ENCODE data around the gene SNRPB2.

The SNRPB2 gene

DNA sequence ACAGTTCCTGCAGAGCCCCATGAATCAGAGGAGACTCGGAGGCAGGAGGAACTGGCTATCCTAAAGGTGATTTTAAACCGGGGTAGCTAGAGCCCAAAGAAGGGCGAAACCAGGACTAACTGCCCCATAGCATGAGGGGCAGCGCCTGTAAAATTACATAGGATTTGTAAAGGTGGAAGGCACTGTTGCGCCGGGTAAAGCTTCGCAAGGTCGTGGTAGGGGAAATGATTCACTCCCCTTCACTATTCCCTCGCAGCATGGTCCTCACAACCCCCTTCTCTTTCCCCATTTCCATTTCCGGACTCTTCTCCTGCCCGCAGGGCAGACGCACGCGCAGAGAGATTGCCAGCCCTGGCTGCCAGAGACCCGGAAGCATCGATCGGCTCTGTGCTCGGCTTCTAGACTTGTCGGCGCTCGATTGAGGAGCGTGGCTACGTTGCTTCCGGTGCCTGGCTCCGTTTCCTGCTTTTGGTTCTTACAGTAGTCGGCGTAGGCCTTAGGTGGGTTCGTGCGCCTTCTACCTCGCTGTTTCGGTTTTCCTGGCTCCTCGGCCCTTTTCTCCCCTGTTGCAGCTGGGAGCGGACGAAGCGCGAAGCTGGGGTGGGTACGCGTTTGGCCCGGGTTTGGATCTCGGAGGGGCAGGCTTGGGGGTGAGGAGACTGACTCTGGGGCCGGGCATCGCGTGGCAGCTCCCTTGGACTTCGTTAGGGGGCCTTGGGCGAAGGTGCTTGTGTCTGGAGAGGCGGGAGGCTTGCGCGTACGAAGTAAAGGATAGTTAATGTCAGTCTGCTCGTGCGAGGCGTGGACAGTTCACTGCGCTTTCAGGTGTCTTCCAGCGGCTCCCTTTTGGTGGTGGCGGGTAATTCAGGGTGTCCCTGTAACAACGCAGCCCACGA is at the start of gene SNRPB2:
Gene SNRPB2, plus strand, starts transcription at position 462 of the 896 bp plus-strand sequence. CDS start 1,677 bp downstream, outside the sequence.
- peaks cover 49% of the 10 kb centered on the region for H3K4me1 Mint-ChIP-seq
- H3K9me3 Mint-ChIP-seq: peaks cover 10% of the 10 kb centered on the region
- H3K27ac Mint-ChIP-seq: peak within 1 kb of the TSS; percentile 98
- peaks cover 39% of the 10 kb centered on the region for H3K36me3 Mint-ChIP-seq (ENCODE audit: low read depth)
- ATAC-seq (peak; percentile 95), DNase-seq (peak; percentile 86)
- H3K4me3 Mint-ChIP-seq: peak within 1 kb of the TSS; percentile 98
- peaks cover 14% of the 10 kb centered on the region for H3K27me3 Mint-ChIP-seq

DNA sequence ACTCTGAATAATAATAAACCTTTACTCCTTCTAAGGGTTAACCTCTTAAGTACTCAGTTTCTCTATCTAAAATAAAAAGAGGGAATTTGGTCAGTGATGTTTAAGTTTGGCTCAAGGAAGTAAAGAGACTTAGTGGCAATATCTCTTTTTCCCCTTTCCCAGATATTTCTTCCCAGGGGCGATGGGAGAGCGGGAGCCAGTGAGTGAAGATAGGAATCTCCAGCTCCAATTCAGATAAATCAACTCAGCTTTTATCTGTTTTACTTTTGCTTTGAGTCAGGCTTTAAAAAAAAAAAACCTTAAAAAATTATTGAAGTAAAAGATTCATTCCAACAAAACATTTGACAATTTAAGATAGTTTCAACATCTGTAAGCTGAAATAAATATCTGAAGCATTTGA is 45.4 kb upstream of the SNRPB2 start:
- ATAC-seq: no peak
- Mint-ChIP-seq H3K4me1 (no peaks in the 10 kb centered on the region), H3K36me3 (ENCODE audit: low read depth) (no peaks in the 10 kb centered on the region), H3K27ac (no peak overlapping the region), H3K27me3 (no peaks in the 10 kb centered on the region), H3K9me3 (no peaks in the 10 kb centered on the region), H3K4me3 (no peak overlapping the region)
- DNase-seq: no peak

DNA sequence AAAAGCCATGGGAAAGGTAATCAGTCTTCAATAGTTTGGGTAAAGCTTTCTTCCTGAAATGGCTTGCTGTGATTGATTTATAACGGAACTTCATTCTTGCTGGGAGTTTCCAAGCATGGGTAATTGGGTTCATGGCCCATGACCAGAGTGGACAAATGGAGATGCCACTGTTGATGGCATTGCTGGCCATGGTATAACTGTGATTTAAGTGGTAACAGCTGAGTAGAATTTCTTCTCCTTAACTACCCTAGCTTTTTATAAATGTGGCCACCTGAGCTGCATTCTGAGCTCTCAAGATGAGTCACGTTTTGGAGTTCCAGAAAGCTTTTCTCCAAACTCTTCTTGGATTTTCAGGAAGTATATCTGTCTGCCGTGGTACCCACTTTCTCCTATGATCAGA is 39.9 kb upstream of the SNRPB2 start:
- Mint-ChIP-seq H3K4me1 (no peaks in the 10 kb centered on the region), H3K27me3 (peaks cover 2% of the 10 kb centered on the region), H3K36me3 (ENCODE audit: low read depth) (no peaks in the 10 kb centered on the region), H3K27ac (no peak overlapping the region), H3K9me3 (no peaks in the 10 kb centered on the region), H3K4me3 (no peak overlapping the region)
- DNase-seq (no peak), ATAC-seq (no peak)

DNA sequence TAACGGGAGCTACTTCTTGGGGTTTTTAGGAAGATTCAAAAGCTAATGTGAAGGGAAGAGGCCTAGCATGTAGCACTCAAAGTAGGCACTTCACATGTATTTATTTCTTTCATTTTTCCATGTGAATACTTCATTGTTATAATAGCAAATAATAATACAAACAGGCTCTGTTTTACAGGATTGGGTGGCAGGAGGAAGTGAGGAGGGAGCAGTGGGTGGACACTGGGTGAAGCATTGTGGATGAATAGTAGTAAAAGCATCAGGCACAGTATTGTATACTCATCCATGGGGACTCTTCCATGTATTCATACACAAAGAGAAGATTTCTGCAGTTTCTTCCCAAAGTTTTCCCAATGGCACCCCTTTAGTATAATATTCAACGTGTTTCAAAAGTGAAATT is 38.4 kb upstream of the SNRPB2 start:
- Mint-ChIP-seq H3K4me3 (no peak overlapping the region), H3K27ac (no peak overlapping the region), H3K9me3 (no peaks in the 10 kb centered on the region), H3K4me1 (no peaks in the 10 kb centered on the region), H3K36me3 (ENCODE audit: low read depth) (no peaks in the 10 kb centered on the region), H3K27me3 (peaks cover 4% of the 10 kb centered on the region)
- no peak for DNase-seq
- ATAC-seq: no peak

- Mint-ChIP-seq H3K4me3 (no peak overlapping the region), H3K36me3 (ENCODE audit: low read depth) (no peaks in the 10 kb centered on the region), H3K27me3 (peaks cover 4% of the 10 kb centered on the region), H3K9me3 (no peaks in the 10 kb centered on the region), H3K27ac (no peak overlapping the region), H3K4me1 (no peaks in the 10 kb centered on the region)
- ATAC-seq: no peak
- no peak for DNase-seq
These were observed 37.8 kb upstream of the SNRPB2 start for GRCh38 chr20:16692009-16692408.

GRCh38 chr20:16692442-16692841 is 37.4 kb upstream of the SNRPB2 start:
- peaks cover 4% of the 10 kb centered on the region for H3K27me3 Mint-ChIP-seq
- no peaks in the 10 kb centered on the region for H3K36me3 Mint-ChIP-seq (ENCODE audit: low read depth)
- no peaks in the 10 kb centered on the region for H3K9me3 Mint-ChIP-seq
- ATAC-seq (no peak), DNase-seq (no peak)
- H3K27ac Mint-ChIP-seq: no peak overlapping the region
- H3K4me3 Mint-ChIP-seq: no peak overlapping the region
- H3K4me1 Mint-ChIP-seq: no peaks in the 10 kb centered on the region

GRCh38 chr20:16693278-16693677 is 36.5 kb upstream of the SNRPB2 start:
- Mint-ChIP-seq H3K36me3 (ENCODE audit: low read depth) (no peaks in the 10 kb centered on the region), H3K4me1 (no peaks in the 10 kb centered on the region), H3K27me3 (peaks cover 10% of the 10 kb centered on the region), H3K4me3 (no peak overlapping the region), H3K9me3 (no peaks in the 10 kb centered on the region), H3K27ac (no peak overlapping the region)
- ATAC-seq (no peak), DNase-seq (no peak)

DNA sequence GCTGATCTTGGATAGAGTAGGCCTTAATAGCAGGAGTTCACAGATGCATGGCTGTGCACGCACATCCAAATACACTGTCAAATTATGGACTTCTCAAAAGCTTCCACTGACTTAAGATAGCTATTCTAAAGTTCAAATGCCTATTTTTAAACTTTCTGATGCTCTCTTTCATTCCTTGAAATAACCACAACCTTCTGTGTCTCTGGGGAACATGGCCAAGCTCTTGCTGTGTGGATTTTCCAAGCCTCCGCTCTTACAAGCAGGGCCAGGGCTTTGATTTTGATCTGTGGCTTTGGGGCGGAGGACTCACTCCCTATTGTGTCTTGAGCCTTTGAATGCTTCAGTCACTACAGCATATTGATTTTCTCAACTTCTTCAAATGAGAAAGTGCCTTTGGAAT is 35.7 kb upstream of the SNRPB2 start:
- DNase-seq (no peak), ATAC-seq (no peak)
- no peaks in the 10 kb centered on the region for H3K36me3 Mint-ChIP-seq (ENCODE audit: low read depth)
- no peaks in the 10 kb centered on the region for H3K9me3 Mint-ChIP-seq
- H3K27ac Mint-ChIP-seq: no peak overlapping the region
- H3K4me1 Mint-ChIP-seq: no peaks in the 10 kb centered on the region
- no peak overlapping the region for H3K4me3 Mint-ChIP-seq
- peaks cover 10% of the 10 kb centered on the region for H3K27me3 Mint-ChIP-seq

- no peak overlapping the region for H3K4me3 Mint-ChIP-seq
- H3K27ac Mint-ChIP-seq: no peak overlapping the region
- no peaks in the 10 kb centered on the region for H3K36me3 Mint-ChIP-seq (ENCODE audit: low read depth)
- H3K9me3 Mint-ChIP-seq: no peaks in the 10 kb centered on the region
- no peaks in the 10 kb centered on the region for H3K4me1 Mint-ChIP-seq
- DNase-seq (no peak), ATAC-seq (no peak)
- H3K27me3 Mint-ChIP-seq: peaks cover 9% of the 10 kb centered on the region
These were observed 34.2 kb upstream of the SNRPB2 start for GRCh38 chr20:16695628-16696027.

- Mint-ChIP-seq H3K4me3 (no peak overlapping the region), H3K4me1 (no peaks in the 10 kb centered on the region), H3K36me3 (ENCODE audit: low read depth) (no peaks in the 10 kb centered on the region), H3K9me3 (no peaks in the 10 kb centered on the region), H3K27me3 (peaks cover 13% of the 10 kb centered on the region), H3K27ac (no peak overlapping the region)
- DNase-seq (no peak), ATAC-seq (no peak)
These were observed 30.5 kb upstream of the SNRPB2 start for GRCh38 chr20:16699293-16699692.

- Mint-ChIP-seq H3K36me3 (ENCODE audit: low read depth) (no peaks in the 10 kb centered on the region), H3K9me3 (peaks cover 4% of the 10 kb centered on the region), H3K27ac (no peak overlapping the region), H3K4me3 (no peak overlapping the region), H3K4me1 (no peaks in the 10 kb centered on the region), H3K27me3 (peaks cover 16% of the 10 kb centered on the region)
- DNase-seq (peak; percentile 7), ATAC-seq (no peak)
These were observed 28.5 kb upstream of the SNRPB2 start for GRCh38 chr20:16701296-16701695.

DNA sequence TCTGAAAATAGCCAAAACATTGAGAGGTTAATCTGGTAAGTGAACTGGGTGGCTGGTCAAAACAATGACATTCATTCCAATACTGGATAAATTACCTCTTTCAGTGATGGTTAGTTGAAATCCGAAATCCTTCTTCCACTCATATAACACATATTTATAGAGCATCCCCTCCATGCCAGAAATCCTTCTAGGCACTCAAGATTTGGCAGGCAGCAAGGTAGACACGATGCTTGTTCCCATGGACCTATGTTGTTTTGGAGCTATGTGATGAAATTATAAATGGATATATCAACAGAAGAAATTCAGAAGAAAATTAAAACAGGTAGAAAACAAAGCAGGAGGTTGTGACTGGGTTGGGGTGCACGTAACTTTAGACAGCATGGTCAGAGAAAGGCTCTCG is 26.3 kb upstream of the SNRPB2 start:
- H3K4me1 Mint-ChIP-seq: peaks cover 12% of the 10 kb centered on the region
- no peak overlapping the region for H3K27ac Mint-ChIP-seq
- H3K4me3 Mint-ChIP-seq: no peak overlapping the region
- DNase-seq: no peak
- H3K9me3 Mint-ChIP-seq: peaks cover 10% of the 10 kb centered on the region
- ATAC-seq: no peak
- peaks cover 9% of the 10 kb centered on the region for H3K27me3 Mint-ChIP-seq
- no peaks in the 10 kb centered on the region for H3K36me3 Mint-ChIP-seq (ENCODE audit: low read depth)

DNA sequence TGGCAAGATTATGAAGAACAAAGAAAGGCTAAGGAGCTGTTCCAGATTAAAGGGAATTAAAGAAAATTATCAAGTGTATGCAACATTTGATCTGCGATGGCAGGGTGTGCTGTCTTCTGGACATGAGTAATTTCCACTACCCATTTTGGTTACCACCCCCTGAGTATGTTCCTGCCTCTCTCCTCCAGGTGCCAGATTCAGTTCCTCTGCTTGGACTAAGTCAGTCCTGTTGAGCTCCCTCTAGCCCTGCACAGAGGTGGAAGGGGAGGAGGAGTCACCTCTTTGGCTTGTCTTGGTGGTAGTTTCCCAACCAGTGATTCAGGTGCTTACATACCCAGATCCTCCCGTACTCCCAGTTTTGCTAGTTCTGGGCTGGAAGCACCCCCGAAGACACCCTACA is 22.2 kb upstream of the SNRPB2 start:
- DNase-seq (no peak), ATAC-seq (no peak)
- no peaks in the 10 kb centered on the region for H3K36me3 Mint-ChIP-seq (ENCODE audit: low read depth)
- peaks cover 24% of the 10 kb centered on the region for H3K4me1 Mint-ChIP-seq
- peaks cover 10% of the 10 kb centered on the region for H3K27me3 Mint-ChIP-seq
- no peak overlapping the region for H3K4me3 Mint-ChIP-seq
- peaks cover 10% of the 10 kb centered on the region for H3K9me3 Mint-ChIP-seq
- no peak overlapping the region for H3K27ac Mint-ChIP-seq

GRCh38 chr20:16708602-16709001 is 21.2 kb upstream of the SNRPB2 start:
- ATAC-seq (no peak), DNase-seq (no peak)
- Mint-ChIP-seq H3K27me3 (peaks cover 10% of the 10 kb centered on the region), H3K4me1 (peaks cover 24% of the 10 kb centered on the region), H3K36me3 (ENCODE audit: low read depth) (no peaks in the 10 kb centered on the region), H3K4me3 (no peak overlapping the region), H3K9me3 (peaks cover 10% of the 10 kb centered on the region), H3K27ac (peak overlapping the region; percentile 21)

- peaks cover 9% of the 10 kb centered on the region for H3K27me3 Mint-ChIP-seq
- peaks cover 10% of the 10 kb centered on the region for H3K9me3 Mint-ChIP-seq
- H3K4me1 Mint-ChIP-seq: peaks cover 24% of the 10 kb centered on the region
- ATAC-seq: peak; percentile 54
- no peak for DNase-seq
- peak overlapping the region; percentile 21 for H3K27ac Mint-ChIP-seq
- H3K4me3 Mint-ChIP-seq: no peak overlapping the region
- H3K36me3 Mint-ChIP-seq (ENCODE audit: low read depth): no peaks in the 10 kb centered on the region
These were observed 20.8 kb upstream of the SNRPB2 start for GRCh38 chr20:16709017-16709416.
